ENCODE measurements around the gene LHFPL2.
"Not testable (repeated sequence)": the region's sequence is repeated elsewhere in the genome, so short reads cannot be mapped to it uniquely, and the experiment has no call there.

Gene LHFPL2, protein sequence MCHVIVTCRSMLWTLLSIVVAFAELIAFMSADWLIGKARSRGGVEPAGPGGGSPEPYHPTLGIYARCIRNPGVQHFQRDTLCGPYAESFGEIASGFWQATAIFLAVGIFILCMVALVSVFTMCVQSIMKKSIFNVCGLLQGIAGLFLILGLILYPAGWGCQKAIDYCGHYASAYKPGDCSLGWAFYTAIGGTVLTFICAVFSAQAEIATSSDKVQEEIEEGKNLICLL

DNA sequence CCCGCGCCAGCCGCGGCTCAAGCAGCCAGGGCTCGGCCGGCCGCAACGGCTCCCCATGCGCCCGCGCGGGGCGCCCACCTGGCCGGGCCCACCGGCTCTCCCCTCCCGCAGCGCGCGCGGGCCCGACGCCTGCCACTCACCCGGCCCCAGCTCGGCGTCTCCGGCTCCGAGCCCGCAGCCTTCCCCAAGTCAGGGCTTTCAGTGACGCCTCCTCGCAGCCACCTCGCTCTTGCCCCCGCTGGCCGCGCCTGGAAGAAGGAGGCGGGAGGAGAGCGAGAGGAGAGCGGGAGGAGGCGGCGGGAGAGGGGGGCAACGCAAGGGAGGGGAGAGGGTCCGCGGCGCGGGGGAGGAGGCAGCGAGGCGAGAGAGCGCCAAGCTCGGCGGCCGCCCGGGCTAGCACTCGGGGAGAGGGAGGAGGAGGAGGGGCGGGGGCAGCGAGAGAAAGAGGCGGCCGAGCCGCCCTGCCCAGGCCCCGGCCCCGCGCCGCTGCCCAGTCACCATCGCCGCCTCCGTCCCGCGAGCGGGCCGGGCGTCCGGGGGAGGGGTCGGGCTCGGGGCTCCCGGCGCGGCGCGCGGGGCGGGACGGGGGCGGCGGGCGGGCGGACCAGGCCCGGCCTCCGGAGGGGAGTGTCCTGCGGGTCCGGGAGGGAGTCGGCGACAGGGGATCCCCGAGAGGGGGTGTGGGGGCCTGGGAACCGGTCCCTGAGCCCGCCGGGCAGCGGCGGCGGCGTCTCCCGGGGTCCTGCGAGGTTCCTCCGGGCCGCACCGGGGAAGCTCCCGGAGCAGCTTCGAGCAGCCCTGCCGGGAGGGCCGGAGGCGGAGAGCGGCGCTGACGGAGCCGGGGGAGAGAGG, at the start of gene LHFPL2:
Gene LHFPL2, minus strand, starts transcription at position 414 of the 852 bp plus-strand sequence. CDS start 138,559 bp downstream, outside the sequence.
- peak; percentile 7 for DNase-seq

DNA sequence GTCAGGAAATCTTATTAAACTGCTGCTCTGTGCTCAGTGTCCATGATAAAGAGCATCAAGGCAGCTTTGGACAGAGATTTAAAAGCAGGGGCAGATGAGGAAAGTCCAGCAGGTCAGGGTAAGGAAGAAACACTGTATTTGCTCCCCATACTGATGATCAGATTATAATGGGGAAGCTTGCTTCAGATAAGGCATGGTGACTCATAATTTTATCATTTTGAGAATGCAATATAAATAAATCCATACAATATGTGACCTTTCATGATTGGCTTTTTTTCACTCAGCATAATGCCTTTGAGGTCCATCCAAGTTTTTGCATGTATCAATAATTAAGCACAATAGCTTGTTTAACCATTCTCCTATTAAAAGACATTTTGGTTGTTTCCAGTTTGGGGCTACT, 48.1 kb upstream of the LHFPL2 start:
- DNase-seq = no peak

DNA sequence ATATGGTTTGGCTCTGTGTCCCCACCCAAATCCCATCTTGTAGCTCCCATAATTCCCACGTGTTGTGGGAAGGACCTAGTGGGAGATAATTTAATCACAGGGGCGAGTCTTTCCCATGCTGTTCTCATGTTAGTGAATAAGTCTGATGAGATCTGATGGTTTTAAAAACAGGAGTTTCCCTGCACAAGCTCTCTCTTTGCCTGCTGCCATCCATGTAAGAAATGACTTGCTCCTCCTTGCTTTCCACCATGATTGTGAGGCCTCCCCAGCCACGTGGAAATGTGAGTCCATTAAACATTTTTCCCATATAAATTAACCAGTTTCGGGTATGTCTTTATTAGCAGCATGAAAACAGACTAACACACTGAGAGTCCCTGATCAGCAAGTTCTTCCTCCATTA, 47.5 kb upstream of the LHFPL2 start:
- not testable (repeated sequence) for DNase-seq

DNA sequence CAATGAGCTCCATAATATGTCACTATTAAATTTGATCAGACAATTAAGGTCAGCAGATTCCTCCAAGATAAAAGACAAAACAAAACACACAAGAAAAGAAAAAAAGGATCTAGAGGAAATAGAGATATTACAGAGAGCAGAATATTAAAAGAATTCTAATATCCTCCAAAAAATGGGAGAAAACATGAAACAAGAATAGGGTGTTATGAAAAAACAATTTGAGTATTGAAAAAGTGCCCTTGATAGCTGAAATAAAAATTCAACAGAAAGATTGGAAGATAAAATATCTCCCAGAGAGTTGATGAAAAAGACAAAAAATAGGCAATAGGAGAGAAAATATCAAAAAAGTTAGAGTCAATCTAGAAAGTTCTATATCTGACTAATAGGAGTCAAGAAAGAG, 44.8 kb upstream of the LHFPL2 start:
- DNase-seq = no peak

DNA sequence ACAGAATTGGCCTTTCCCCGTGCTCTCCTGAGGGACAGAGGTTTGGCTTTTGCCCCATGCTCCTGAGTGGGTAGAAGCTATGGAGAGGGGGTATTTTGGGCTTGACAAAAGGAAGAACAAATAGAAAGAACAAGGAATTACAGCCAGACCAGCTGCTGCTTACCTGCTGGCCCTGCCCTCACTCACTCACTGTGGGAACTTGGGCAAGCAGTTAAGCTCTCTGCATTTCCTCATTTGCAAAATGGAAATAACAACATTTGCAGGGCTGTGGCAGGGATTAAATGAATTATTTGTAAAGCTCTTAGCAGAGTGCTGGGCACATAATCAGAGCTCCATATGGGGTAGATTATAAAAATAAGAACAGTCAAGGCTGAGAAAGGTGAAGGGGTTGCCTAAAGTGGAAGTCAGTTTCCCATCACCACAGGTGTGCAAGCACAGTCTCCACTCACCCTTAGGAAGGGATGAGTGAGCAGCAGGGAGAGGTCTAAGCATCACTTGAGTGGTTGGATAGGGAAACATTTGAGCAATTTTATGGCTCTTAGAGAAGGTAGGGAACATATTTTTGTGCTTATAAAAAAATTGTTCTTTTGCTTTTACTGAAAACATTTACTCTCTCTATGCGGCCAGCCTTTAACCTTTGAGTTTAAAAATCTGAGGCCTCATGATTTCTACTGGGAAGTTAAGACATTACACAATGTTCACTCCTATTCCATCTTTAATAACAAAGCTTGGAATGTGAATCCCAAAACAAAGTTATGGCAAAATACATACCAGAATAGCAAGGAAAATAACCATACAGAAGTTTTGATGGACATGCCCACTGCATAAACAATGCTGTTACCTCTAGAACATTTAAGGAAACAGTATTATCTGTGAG, 42.8 kb upstream of the LHFPL2 start:
- DNase-seq = no peak

DNA sequence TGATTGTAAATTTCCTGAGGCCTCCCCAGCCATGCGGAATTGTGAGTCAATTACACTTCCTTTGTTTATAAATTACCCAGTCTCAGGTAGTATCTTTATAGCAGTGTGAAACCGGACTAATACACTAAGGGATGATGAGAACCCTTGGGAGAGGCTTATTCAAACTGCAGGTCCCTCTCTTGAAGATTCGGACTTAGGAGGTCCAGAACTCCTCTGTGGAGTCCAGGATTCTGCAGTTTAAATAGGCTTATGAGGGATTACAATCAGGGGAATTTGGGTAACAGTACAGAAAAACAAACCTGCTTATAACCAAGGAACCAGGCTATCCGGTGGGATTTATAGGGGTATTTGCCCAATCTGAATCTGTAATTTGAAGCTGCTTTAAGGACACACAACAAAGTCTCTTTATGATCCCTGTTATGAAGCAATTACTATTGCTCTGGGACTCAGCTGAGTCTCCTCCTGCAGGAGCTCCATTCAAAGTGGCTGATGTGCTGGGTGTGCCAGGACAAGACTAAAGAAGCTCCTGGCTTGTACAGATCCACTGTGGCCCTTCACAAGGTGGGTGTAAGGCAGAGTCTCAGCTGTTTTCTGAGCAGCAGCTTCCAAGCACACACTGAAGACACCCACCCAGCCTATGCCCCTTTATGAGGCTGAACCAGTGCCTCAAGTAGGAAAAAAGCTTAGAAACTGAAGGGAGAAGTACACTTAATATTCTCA, 41.8 kb upstream of the LHFPL2 start:
- no peak for DNase-seq

DNA sequence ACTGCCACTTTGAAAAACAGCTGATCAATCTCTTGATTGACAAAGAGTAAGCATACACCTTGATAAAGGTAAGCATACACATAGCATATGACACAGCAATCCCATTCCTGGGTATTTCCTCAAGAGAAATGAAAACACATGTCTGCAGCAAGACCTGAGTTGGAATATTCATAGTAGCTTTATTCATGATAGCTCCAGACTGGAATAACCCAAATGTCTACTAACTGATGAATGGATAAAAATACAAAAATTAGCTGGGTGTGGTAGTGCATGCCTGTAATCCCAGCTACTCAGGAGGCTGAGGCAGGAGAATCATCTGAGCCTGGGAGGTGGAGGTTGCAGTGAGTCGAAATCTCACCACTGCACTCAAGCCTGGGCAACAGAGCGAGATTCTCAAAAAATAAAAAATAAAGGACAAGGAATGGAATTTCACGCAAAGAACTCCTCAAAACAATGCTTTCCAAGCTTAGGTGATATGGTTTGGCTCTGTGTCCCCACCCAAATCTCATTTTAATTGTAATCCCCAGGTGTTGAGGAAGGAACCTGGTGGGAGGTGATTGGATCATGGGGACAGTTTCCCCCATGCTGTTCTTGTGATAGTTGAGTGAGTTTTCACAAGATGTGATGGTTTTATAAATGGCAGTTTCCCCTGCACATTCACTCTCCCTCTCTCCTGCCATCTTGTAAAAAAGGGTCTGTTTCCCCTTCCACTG, 41.1 kb upstream of the LHFPL2 start:
- no peak for DNase-seq

DNA sequence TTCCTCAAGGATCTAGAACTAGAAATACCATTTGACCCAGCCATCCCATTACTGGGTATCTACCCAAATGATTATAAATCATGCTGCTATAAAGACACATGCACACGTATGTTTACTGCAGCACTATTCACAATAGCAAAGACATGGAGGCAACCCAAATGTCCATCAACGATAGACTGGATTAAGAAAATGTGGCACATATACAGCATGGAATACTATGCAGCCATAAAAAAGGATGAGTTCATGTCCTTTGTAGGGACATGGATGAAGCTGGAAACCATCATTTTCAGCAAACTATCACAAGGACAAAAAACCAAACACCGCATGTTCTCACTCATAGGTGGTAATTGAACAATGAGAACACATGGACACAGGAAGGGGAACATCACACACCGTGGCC, 38.9 kb upstream of the LHFPL2 start:
- DNase-seq = not testable (repeated sequence)

DNA sequence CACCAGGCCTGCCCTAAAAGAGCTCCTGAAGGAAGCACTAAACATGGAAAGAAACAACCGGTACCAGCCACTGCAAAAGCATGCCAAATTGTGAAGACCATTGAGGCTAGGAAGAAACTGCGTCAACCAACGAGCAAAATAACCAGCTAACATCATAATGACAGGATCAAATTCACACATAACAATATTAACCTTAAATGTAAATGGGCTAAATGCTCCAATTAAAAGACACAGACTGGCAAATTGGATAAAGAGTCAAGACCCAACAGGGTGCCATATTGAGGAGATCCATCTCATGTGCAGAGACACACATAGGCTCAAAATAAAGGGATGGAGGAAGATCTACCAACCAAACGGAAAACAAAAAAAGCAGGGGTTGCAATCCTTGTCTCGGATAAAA, 35.3 kb upstream of the LHFPL2 start:
- DNase-seq = not testable (repeated sequence)

DNA sequence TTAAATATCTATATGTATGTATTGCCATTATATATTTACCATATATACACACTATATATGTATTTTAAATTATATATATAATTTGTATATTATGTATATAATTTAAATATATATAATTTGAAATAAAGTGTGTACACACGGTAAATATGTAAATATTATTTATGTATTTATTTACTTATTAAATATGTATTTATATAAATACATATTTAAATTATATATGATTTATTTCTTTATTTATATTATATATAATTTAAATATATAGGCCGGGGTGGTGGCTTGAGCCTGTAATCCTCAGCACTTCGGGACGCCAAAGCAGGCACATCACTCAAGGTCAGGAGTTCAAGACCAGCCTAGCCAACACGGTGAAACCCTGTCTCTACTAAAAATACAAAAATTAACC, 31.3 kb upstream of the LHFPL2 start:
- DNase-seq = no peak

DNA sequence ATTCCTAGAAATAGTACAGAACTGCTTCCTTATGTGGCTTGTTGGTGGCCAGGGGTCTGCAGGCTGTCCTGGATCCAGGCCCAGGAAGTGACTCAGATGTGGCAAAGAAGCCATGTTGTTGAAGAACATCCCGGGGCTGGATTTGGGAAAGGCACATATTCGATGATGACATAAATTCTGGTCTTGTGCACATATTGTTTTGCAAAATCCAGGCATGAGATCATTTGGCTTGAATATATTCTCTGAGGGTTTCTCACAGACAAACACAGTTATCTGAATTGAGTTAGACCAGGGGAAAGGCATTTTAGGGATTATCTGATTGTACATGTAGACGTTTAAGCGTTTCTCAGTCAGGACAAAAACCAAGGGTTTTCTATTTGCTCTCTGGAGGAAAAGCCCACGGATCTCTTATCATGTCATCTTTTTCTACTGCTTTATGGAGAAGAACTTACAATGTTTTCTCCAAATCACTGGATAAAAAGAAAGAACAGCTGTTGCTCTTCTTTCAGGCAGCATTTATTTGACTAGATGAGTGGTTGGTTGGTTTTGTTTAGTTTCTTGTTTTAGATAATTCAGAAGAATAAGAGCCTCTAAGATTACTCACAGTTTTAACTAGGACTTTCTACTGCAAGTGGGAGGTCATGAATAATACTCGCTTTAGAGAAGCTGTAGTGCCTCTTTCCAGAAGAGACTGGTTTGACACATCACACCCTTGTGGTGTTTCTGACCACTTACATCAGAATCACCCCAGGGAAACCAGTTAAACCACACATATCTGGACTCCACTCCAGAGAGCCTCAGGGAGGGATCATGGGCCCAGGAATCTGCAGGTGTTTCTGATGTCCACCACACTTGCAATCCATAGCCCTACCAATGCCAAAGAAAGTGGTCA, 29.5 kb upstream of the LHFPL2 start:
- peak; percentile 82 for DNase-seq

DNA sequence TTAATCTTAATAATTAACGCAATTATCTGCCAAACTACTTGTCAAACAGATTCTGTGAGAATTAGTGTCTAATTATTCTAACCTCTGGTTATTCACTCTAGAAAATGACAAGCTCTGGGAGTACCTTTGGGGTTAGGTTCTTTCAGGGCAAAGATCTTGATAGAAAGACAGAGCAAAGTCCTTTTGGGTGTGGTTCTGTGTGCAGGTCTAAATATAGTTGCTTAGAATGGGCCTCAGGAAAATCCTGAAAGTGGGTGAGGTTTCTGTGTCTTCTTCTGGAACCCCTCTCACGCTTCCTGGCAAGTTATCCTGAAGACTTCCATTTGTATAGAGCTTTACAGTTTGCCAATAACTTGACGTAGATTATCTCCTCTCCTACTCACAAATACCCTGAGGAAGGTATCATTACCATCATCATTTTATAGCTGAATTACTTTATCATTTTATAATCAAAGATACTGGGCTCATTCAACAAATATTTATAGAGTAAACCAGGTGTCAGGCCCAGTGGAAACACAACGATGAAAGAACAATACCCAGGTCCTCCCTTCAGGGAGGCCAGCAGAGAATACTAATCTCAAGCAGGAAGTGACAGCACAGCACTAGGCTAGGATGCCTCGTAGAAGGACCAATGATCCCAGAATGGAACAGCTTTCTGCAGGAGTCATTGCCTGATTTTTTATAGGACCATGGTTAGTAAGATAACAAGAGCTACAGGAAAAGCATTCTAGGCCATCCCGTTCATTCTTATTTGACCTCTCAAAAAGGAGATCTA, 27.6 kb upstream of the LHFPL2 start:
- no peak for DNase-seq

DNA sequence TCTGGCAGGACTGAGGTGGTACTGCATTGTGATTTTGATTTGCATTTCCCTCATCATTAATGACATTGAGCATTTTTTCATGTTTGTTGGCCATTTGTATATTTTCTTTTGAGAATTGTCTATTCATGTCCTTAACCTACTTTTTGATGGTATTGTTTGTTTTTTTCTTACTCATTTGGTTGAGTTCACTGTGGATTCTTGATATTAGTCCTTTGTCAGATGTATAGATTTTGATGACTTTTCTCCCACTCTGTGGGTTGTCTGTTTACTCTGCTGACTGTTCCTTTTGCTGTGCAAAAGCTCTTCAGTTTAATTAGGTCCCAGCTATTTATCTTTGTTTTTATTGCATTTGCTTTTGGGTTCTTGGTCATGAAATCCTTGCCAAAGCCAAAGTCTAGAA, 25.3 kb upstream of the LHFPL2 start:
- not testable (repeated sequence) for DNase-seq

DNA sequence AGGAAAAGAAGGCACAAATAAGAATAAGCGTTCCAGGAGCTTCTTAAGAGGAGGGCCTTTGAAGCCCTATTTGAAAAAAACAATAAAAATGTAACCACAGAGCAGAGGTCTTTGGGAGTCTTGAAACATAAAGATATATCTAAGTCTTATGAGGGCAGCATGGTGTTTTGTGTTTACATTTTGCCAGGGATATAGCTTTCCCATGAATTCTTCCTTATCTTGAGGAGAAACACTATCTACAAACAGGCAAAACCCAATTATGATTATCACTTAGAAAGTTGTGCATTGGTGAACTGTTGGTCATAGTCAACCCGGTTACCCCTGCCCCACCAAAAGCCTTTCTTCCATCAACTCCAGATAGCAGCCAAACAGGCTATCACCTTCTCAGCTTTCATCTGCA, 23.6 kb upstream of the LHFPL2 start:
- no peak for DNase-seq

DNA sequence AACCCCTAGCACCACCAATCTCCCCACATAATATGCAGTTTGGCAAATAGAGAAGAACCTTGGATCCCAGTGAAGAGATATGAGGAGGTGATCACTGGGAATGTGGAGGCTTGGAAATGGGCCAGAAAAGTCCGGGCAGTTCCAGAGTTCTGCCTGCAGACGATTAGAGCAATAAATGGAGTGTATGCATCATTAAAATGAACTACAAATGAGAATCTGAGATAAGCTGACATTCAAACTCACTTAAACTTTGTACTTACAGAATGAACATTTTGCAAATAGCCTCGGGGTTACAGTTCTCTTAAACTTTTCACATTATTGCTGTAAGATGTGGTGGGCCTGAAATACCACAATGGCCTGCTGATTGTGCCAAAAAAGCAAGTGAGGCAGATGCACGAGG, 23.0 kb upstream of the LHFPL2 start:
- peak; percentile 60 for DNase-seq

DNA sequence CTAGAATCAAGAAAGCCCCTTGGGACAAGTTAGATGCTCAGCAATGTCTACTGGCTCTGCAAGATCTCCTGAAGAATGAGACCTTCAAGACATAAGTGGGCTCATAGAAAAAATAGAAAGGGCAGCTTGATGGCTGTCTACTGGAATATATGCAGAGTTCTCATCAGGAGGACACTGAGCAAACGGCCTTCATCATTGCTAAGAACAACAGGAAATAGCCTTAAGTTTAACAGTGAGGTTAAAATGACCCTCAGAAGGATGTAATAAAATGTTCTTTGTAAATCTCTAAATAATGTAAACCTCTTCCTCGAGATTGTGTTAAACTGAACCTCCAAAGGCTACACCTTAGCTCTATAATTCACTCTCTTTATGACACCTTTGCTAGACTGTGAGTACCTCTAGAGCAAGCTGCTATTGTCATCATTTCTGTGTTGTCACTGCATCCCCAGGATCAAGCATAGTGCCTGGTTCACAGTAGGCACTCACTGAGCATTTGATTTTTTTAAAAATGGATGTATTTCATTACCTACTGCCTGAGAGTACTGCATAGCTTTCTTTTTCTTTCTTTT, 22.2 kb upstream of the LHFPL2 start:
- no peak for DNase-seq

DNA sequence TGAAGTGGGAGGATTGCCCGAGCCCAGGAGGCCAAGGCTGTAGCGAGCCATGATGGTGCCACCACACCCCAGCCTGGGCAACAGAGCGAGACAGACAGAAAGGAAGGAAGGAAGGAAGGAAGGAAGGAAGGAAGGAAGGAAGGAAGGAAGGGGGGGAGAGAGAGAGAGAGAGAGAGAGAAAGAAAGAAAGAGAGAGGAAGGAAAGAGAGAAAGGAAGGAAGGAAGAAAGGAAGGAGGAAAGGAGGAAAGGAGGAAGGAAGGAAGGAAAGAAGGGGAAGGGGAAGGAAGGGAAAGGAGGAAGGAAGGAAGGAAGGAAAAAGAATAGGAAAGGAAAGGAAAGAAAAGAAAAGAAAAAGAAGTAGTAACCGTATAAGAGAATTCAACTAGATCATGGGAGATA, 20.8 kb upstream of the LHFPL2 start:
- DNase-seq = no peak

DNA sequence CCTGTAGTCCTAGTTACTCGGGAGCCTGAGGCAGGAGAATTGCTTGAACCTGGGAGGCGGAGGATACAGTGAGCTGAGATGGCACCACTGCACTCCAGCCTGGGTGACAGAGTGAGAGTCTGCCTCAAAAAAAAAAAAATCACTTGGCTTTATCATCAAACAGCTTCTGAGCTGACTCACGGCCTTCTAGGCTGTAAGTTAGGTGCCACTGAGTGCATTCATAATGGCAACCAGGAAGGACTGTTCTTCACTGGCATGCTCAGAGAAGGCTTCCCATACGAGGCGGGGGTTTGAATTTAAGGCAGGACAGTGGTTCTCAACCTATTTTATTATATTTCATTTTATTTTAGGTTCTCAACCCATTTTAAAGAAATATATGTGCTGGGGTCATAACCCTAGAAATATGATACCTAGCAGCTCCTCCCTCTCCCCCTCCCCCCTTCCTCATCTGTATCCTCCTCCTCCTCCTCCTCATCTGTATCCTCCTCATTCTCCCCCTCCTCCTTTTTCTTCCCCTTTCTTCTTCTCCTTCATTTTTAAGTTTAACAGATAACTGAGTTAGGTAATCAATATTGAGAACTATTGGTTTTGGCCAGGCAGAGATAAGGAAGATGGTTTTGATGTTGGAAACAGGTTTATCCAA, 19.0 kb upstream of the LHFPL2 start:
- DNase-seq = no peak

DNA sequence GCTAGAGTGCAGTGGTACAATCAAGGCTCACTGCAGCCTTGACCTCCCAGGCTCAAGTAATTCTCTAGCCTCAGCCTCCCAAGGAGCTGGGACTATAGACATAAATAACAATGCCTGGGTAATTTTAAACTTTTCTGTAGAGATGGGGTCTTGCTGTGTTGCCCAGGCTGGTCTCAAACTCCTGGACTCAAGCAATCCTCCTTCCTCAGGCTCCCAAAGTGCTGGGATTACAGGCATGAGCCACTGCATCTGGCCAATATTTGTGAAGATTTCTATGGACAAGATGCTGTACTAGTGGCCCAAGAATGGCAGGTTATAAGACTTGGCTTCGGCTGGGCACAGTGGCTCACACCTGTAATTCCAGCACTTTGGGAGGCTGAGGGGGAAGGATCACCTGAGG, 18.4 kb upstream of the LHFPL2 start:
- not testable (repeated sequence) for DNase-seq
